Muscle of leg (tissue), 11 donors: ENCODE measurements around the gene H2BW1. TPM values are rescaled to one million over a fixed set of nuclear protein-coding genes. Genes with fewer than 3 reads are reported as not detected.
"Not testable (repeated sequence)": the region's sequence is repeated elsewhere in the genome, so short reads cannot be mapped to it uniquely, and the experiment has no call there.

Experiments used
- DNase-seq: peaks from one replicate; pipeline ENCODE4 v3.0.0; 2013
- H3K27ac ChIP-seq: one replicate; pipeline ENCODE4 v1.5.1; 2013; ENCODE audit warnings: mild to moderate bottlenecking, low read length, control low read depth
- H3K27me3 ChIP-seq: one replicate; pipeline ENCODE4 v1.6.1; 2013; ENCODE audit warnings: low read length; ENCODE audit not compliant: control insufficient read depth, insufficient read depth
- H3K36me3 ChIP-seq: one replicate; pipeline ENCODE4 v1.6.1; 2013; ENCODE audit warnings: low read length; ENCODE audit not compliant: control insufficient read depth, insufficient read depth
- H3K4me1 ChIP-seq: one replicate; pipeline ENCODE4 v1.6.1; 2013; ENCODE audit warnings: low read length; ENCODE audit not compliant: control insufficient read depth, insufficient read depth
- H3K4me3 ChIP-seq: one replicate; pipeline ENCODE4 v1.5.1; 2013; ENCODE audit warnings: low read length, control low read depth
- H3K9me3 ChIP-seq: replicated peaks from 2 replicates; pipeline ENCODE4 v1.6.1; 2013; ENCODE audit warnings: low read depth, low read length; ENCODE audit not compliant: control insufficient read depth
- WGBS: methylation state at CpG from one replicate; pipeline ENCODE4 v1.1.5; 2013; ENCODE audit warnings: missing lambda C conversion rate; ENCODE audit not compliant: insufficient coverage; 5-methylcytosine and 5-hydroxymethylcytosine counted together
- polyA plus RNA-seq, 8 donors: library from polyadenylated mRNA; unstranded; fragments of 120-200 nt; gene quantifications; one replicate each; pipeline versions ENCODE4 v1.2.1 to v1.2.3, GENCODE V29; 2013; ENCODE audit warnings: inconsistent platforms in 1 of 8, low replicate concordance in 1 of 8; ENCODE audit not compliant: insufficient read length in 8 of 8, insufficient read depth in 1 of 8
- total RNA-seq: library from RNA; stranded (reverse); fragments of 120-200 nt; gene quantifications from one replicate; pipeline ENCODE4 v1.2.4, GENCODE V29; 2013

Gene H2BW1
- total and polyA plus RNA-seq, 9 donors = not detected

DNA sequence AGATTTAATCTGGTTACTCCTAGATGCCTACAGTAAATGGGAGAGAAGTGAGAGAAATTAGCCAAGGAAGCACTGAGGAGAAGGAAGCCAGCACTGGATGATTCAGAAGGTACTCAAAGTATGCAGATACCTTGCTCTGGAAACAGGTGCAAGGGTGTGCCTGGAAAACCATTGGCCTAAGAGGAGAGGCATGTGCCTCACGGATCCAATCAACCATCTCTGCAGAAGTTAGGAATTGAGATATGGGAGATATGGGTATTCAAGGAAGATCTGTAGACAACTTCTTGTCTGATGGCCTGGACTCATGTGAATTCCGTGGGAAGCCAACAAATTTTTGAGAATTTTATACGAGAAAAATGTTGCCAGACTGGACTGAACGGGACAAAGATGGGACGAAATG lies 4.7 kb downstream of the H2BW1 start:
- Histone ChIP-seq H3K9me3 (no peaks in the 10 kb centered on the region), H3K4me1 (no peaks in the 10 kb centered on the region), H3K36me3 (no peaks in the 10 kb centered on the region), H3K27ac (no peak overlapping the region), H3K27me3 (peaks cover 31% of the 10 kb centered on the region), H3K4me3 (no peak overlapping the region)
- WGBS = 56% methylated on average over 5 of the region's 5 CpGs
- no peak for DNase-seq

DNA sequence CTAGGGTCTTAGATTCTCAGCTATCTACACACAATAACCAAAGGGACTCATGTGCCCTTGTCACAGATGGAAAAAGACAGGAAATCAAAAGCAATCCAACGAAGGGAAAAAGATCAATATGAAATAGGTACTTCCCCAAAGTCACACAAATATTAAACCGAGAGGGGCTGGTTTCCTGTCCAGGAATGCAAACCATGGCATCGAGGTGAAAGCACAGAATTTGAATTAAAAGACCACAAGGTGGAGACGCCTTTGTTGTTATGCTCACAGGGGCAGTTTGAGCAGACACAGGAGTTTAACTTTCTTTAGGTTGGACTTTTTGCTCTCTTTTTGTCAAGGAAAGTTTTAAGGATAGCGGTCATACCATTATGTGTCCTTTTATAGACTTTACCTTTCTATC lies 14.3 kb downstream of the H2BW1 start:
- Histone ChIP-seq H3K9me3 (no peaks in the 10 kb centered on the region), H3K4me1 (no peaks in the 10 kb centered on the region), H3K27ac (no peak overlapping the region), H3K4me3 (no peak overlapping the region), H3K36me3 (no peaks in the 10 kb centered on the region), H3K27me3 (peaks cover 31% of the 10 kb centered on the region)
- no peak for DNase-seq
- 40% methylated on average over 1 of the region's 5 CpGs for WGBS

DNA sequence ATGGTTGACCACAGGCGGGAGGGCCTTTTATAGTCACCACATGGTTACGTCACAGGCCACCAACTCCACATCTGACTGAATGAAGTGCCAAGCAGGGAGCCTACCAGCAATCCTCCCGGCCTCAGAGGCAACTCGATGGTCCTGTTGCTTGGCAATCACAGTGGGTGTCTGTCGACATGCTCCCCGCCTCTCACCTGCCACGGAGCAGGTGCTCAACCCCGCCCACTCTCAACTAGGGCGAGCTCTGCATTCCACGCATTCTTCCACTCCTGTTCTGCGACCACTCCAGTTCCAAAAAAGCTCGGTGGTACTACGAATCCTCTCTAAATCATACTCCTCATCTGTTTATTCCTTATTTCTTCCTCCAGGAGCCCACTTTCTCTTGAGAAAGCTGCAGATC lies 30.0 kb downstream of the H2BW1 start:
- DNase-seq, H3K9me3 ChIP-seq, H3K27ac ChIP-seq, H3K4me3 ChIP-seq, H3K4me1 ChIP-seq, H3K27me3 ChIP-seq, H3K36me3 ChIP-seq: not testable (repeated sequence)
- no CpG with 5 or more reads among the region's 13 CpGs for WGBS

DNA sequence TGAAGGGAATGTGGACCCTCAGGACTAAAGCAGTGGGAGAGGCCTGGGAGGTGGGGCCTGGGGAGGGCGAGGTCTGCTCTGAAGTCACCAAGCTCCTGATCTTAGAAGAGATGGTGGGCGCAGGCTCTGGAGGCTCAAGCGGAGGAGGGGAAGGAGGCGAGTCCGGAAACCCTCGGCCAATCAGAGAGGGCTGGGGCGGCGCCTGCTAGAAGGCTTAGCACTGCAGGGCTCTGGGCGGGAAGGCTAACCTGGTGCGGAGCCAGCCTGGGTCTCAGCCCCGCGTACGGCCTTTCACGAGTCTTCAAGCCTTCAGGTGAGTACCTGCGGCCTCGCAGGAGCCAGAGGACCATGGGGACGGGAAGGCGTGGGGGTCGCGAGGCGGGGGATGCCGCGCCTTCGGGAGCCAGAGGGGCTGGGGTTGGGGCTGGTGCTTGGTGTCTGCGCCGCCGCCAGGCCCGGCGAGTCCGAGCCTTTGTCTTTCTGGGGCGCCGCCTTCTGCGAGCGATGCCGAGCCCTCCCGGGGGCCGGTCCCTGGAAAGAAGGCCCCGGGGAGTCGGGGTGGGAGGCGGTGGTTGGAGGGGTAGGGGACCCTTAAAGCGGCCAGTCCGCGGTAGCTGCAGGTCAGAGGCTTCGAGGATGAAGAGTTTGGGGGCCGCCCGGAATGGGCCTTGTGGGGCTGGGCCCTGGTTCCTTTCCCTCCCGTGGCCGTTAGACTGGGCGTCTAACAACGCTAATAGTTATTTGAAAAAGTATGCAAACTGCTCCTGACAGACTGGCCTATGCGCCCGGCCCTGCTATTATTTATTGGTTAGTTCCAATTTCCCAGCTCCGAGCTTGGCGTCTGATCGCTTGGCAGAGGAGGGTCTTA lies 50.9 kb downstream of the H2BW1 start, which contains the start of gene TMSB15B:
TMSB15B (plus strand) TSS at position 217 of the 868 bp plus-strand sequence.
- not testable (repeated sequence) for H3K4me1 ChIP-seq, H3K36me3 ChIP-seq, H3K4me3 ChIP-seq, DNase-seq, H3K9me3 ChIP-seq, H3K27ac ChIP-seq, H3K27me3 ChIP-seq
- WGBS = no CpG with 5 or more reads among the region's 55 CpGs

Other genes starting within 250 kb of the H2BW1 start
- 72.8 TPM for gene PLP1, start 236.9 kb downstream of the H2BW1 start, total RNA-seq
- 100 to 1,000 TPM in 2 of 8 donors, 10 to 100 TPM in 6; 44.2 to 147 (median 75.2) TPM for gene PLP1, start 236.9 kb downstream of the H2BW1 start, polyA plus RNA-seq
- 20.0 TPM for gene RAB9B, start 181.5 kb downstream of the H2BW1 start, total RNA-seq
- gene RAB9B, start 181.5 kb downstream of the H2BW1 start, polyA plus RNA-seq = 10 to 100 TPM; 17.0 to 27.4 (median 22.6) TPM
- 11.3 TPM for gene TMSB15B, start 51.1 kb downstream of the H2BW1 start, total RNA-seq
- gene TMSB15B, start 51.1 kb downstream of the H2BW1 start, polyA plus RNA-seq = 10 to 100 TPM in 6 of 8 donors, 1 to 10 TPM in 2; 8.2 to 13.9 (median 11.0) TPM
- gene H2BW2, start 26.2 kb upstream of the H2BW1 start, total RNA-seq = not detected
- gene H2BW2, start 26.2 kb upstream of the H2BW1 start, polyA plus RNA-seq = under 1 TPM; 0.26 to 0.83 (median 0.44) TPM
- 5.3 TPM for gene TMSB15C, start 62.5 kb upstream of the H2BW1 start, total RNA-seq
- gene TMSB15C, start 62.5 kb upstream of the H2BW1 start, polyA plus RNA-seq = 1 to 10 TPM; 4.5 to 8.4 (median 4.9) TPM
- 2.3 TPM for gene ZCCHC18, start 98.8 kb upstream of the H2BW1 start, total RNA-seq
- gene ZCCHC18, start 98.8 kb upstream of the H2BW1 start, polyA plus RNA-seq = 1 to 10 TPM; 2.1 to 3.5 (median 2.5) TPM
- 8.8 TPM for gene SLC25A53, start 143.3 kb upstream of the H2BW1 start, total RNA-seq
- gene SLC25A53, start 143.3 kb upstream of the H2BW1 start, polyA plus RNA-seq = 1 to 10 TPM; 3.1 to 7.2 (median 6.5) TPM
- 11.8 TPM for gene FAM199X, start 152.7 kb upstream of the H2BW1 start, total RNA-seq
- gene FAM199X, start 152.7 kb upstream of the H2BW1 start, polyA plus RNA-seq = 10 to 100 TPM; 10.4 to 16.4 (median 14.0) TPM
- not detected for gene ESX1, start 241.2 kb upstream of the H2BW1 start, total RNA-seq
- gene ESX1, start 241.2 kb upstream of the H2BW1 start, polyA plus RNA-seq = not detected